T-helper 22 cell (primary cell): Measurements from ENCODE around the gene GNB1L.
A peak's percentile ranks its signal among the peaks of the same experiment; 100 is the strongest.

Experiments
- DNase-seq: peaks from one replicate; pipeline ENCODE4 v3.0.0-alpha.2; 2020; ENCODE audit warnings: low read depth

GNB1L gene

GRCh38 chr22:19760951-19761724 lies 93.5 kb downstream of the GNB1L start:
- DNase-seq = no peak

- no peak for DNase-seq
Observed at GRCh38 chr22:19760058-19760950, 94.4 kb downstream of the GNB1L start, which contains the start of gene TBX1. Gene TBX1, plus strand, starts transcription at chr22:19760778. Its CDS starts 66 bp downstream, at chr22:19760844.

GRCh38 chr22:19759427-19760057 lies 95.1 kb downstream of the GNB1L start:
- DNase-seq = no peak

- no peak for DNase-seq
Observed at GRCh38 chr22:19758896-19759426, 95.7 kb downstream of the GNB1L start.

- DNase-seq = no peak
Observed at GRCh38 chr22:19757985-19758895, 96.4 kb downstream of the GNB1L start.

- DNase-seq = no peak
Observed at GRCh38 chr22:19757140-19757984, 97.3 kb downstream of the GNB1L start.

- DNase-seq = peak; percentile 48
Observed at GRCh38 chr22:19756288-19757128, 98.2 kb downstream of the GNB1L start.

- no peak for DNase-seq
Observed at GRCh38 chr22:19755722-19756287, 98.9 kb downstream of the GNB1L start.

- DNase-seq = no peak
Observed at GRCh38 chr22:19755145-19755710, 99.4 kb downstream of the GNB1L start.

- DNase-seq = no peak
Observed at GRCh38 chr22:19754701-19755144, 100.0 kb downstream of the GNB1L start.

- no peak for DNase-seq
Observed at GRCh38 chr22:19753996-19754700, 100.5 kb downstream of the GNB1L start.

- no peak for DNase-seq
Observed at GRCh38 chr22:19753090-19753842, 101.4 kb downstream of the GNB1L start.

GRCh38 chr22:19751497-19752245 lies 103.0 kb downstream of the GNB1L start:
- DNase-seq = no peak

GRCh38 chr22:19750507-19751490 lies 103.9 kb downstream of the GNB1L start:
- DNase-seq = no peak

GRCh38 chr22:19749876-19750275 lies 104.8 kb downstream of the GNB1L start:
- no peak for DNase-seq
